ENCODE measurements around the gene CFAP141. TPM values are rescaled to one million over a fixed set of nuclear protein-coding genes. Genes with fewer than 3 reads are reported as not detected.

CFAP141 gene
- not detected in 2 replicates for total RNA-seq

DNA sequence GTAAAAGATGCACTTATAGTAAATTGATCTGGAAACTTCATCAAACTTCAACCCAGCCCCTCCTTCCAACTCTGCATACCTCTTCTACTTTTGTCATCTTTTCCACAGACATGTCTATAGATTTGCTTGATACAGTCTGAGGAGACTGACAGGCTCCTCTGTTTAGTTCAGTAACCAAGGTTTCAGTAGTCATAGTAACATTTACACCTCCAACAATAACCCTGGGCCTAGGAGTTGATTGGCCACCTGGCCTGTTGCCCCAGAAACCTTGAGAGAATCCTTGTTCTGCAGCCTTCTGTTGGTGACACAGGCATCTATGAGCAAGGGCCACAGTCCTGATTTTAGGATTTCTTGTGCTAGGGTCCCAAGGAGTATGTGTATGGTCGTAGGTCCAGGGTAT is at the start of gene CFAP141:
TSS of gene CFAP141 (minus strand) at position 138 of the 400 bp plus-strand sequence. CDS start at position 112, 26 bp downstream.

DNA sequence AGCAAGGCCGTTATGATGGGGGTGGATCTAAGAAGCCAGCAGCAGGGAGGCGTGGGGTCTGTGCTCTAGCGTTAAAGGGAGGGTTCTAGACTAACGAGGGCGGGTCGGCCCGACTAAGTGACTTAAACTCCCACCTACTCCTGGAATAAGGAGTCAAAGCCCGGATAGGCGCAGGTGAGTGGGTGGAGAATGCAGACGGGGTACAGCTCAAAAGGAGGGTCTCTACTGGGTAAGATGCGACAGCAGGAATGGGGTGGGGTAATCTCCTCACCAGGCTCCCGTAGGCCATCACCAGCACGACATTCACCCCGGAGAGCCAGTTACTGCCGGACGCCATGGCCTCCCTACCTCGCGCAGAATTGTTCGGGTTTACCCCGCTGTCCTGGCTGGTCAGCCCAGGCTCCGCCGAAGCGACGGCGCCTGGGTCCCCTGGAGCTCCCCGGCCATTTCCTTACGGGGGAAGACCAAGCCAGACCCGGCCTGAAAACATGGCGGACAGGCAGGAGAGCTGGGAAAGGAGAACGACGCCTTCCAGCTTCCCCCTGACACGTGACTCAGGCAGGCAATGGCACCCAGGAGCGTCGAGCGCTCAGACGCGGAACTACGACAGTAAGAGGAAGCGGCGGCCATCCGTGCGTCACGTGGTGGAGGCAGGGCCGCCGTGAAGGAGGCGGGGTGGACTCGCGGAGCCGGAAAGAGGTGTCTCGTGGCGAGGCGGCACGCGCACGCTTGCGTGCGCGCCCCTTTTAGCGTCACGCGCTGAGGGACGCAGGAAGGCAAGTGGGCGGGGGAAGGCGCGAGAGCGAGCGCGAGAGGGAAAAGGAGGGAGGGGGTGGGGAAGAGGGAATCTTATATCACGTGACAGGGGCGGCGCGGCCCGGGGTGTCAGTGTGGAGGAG is 14.2 kb upstream of the CFAP141 start, which contains the start of gene UBAP2L:
TSS of gene UBAP2L (plus strand) at position 885 of the 899 bp plus-strand sequence. CDS start 4,169 bp downstream, outside the sequence.

DNA sequence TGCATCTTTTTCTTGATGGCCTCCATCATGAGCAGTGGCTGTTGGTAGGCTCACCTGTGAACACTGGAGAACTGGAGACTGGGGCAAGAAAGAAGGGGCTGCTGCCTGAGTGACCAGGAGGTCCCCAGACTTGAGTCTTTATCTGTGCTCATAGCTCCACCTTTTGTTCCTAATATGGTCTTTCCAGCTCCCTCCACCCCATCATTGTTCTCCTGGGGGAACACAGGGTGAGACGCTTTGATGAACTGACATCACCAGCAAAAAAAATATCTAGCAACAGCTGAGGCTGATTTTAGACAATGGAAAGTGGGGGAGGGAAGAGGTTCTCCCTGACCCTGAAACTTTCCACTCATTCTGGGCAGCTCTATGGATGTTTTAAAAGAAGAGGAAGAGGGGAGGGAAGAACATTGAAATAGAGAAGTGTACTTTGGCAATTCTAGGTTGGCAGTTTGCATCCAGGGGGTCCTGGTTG is 14.1 kb downstream of the CFAP141 start, which contains the start of gene TPM3:
TSS of gene TPM3 (minus strand) at position 111 of the 472 bp plus-strand sequence. CDS start at position 29, 82 bp downstream.

DNA sequence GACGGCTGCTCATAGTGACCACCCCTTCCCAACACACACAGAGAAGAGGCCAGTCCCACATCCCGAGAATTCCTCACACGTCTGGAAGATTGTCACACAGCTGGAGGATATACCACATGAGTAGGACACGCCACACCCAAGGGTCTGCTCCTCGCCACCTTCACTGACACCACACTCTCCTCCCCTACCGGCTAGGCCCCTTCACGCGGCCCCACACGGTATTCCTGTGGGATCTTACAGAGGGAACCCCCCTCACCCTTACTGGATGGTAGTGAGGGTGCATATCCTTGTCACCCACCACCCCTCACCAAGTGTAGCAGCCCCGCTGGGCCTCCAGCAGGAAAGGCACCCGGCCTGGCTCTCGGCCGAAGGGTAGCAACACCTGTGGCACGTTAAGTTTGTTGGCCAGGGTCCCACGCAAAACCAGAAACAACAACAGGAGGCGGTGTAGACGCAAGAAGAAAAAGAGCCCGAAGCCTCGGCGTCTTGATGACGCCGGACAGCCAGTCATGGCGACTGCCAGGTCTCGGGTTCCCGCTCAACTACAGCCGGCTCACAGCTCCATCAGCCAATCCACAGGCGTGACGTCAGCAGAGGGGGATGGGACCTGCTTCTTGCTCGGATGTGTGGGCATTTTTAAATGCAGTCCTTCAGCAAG is 51.5 kb downstream of the CFAP141 start, which contains the start of gene NUP210L:
TSS of gene NUP210L (minus strand) at position 540 of the 658 bp plus-strand sequence.

Other genes with a start within 250 kb of the CFAP141 start
- gene CRTC2, start 247.7 kb downstream of the CFAP141 start, total RNA-seq = 1.8 and 2.3 TPM in 2 replicates
- gene SLC39A1, start 242.8 kb downstream of the CFAP141 start, total RNA-seq = 101 and 104 TPM in 2 replicates
- gene CREB3L4, start 238.4 kb downstream of the CFAP141 start, total RNA-seq = 6.1 and 6.8 TPM in 2 replicates
- gene JTB, start 228.7 kb downstream of the CFAP141 start, total RNA-seq = 126 and 138 TPM in 2 replicates
- 37.4 and 44.2 TPM in 2 replicates for gene RAB13, start 220.0 kb downstream of the CFAP141 start, total RNA-seq
- gene RPS27, start 215.6 kb downstream of the CFAP141 start, total RNA-seq = 390 and 805 TPM in 2 replicates
- gene NUP210L, start 51.3 kb downstream of the CFAP141 start, total RNA-seq = under 0.01 TPM in 1 of 2 replicates, not detected in the other
- gene TPM3, start 14.2 kb downstream of the CFAP141 start, total RNA-seq = 794 and 906 TPM in 2 replicates
- 45.5 and 57.3 TPM in 2 replicates for gene UBAP2L, start 14.6 kb upstream of the CFAP141 start, total RNA-seq
- 124 and 186 TPM in 2 replicates for gene HAX1, start 66.3 kb upstream of the CFAP141 start, total RNA-seq
- under 0.01 TPM in 1 of 2 replicates, not detected in the other for gene AQP10, start 114.8 kb upstream of the CFAP141 start, total RNA-seq
- 67.9 and 95.4 TPM in 2 replicates for gene ATP8B2, start 119.2 kb upstream of the CFAP141 start, total RNA-seq
- 0.65 and 4.1 TPM in 2 replicates for gene IL6R, start 199.0 kb upstream of the CFAP141 start, total RNA-seq